Spleen (tissue), 11 donors: ENCODE measurements around the gene ATP10D. TPM values are rescaled to one million over a fixed set of nuclear protein-coding genes. Genes with fewer than 3 reads are reported as not detected.

Experiments
- DNase-seq: peaks from one replicate; pipeline ENCODE4 v3.0.0-alpha.2; 2020
- H3K27ac ChIP-seq, 8 donors: fragments of 200-600 bp; sonication (generic) in 7 of 8; 1 replicate in 4 of 8; 2 replicates in 4 of 8; pipeline versions ENCODE4 v1.5.0 to v1.8.0; 2016 to 2021; ENCODE audit warnings: inconsistent platforms in 4 of 8, mild to moderate bottlenecking in 4 of 8, moderate library complexity in 1 of 8
- H3K27me3 ChIP-seq, 7 donors: fragments of 200-600 bp; sonication (generic) in 6 of 7; replicated peaks in 1 of 7; 1 replicate in 4 of 7; 2 replicates in 3 of 7; pipeline versions ENCODE4 v1.5.0 to v1.8.0; 2016 to 2021; ENCODE audit warnings: inconsistent platforms in 3 of 7, mild to moderate bottlenecking in 1 of 7
- H3K36me3 ChIP-seq, 6 donors: fragments of 200-600 bp; sonication (generic) in 5 of 6; 1 replicate in 4 of 6; 2 replicates in 2 of 6; pipeline versions ENCODE4 v1.5.0 to v1.8.0; 2016 to 2021; ENCODE audit warnings: inconsistent platforms in 2 of 6
- H3K4me1 ChIP-seq, 6 donors: fragments of 200-600 bp; sonication (generic) in 5 of 6; 1 replicate in 3 of 6; 2 replicates in 3 of 6; pipeline versions ENCODE4 v1.5.0 to v1.8.0; 2016 to 2021; ENCODE audit warnings: inconsistent platforms in 3 of 6
- H3K4me3 ChIP-seq, 8 donors: fragments of 200-600 bp; sonication (generic) in 7 of 8; 1 replicate in 4 of 8; 2 replicates in 4 of 8; pipeline versions ENCODE4 v1.5.0 to v1.8.0; 2016 to 2021; ENCODE audit warnings: inconsistent platforms in 4 of 8, mild to moderate bottlenecking in 4 of 8, moderate library complexity in 2 of 8
- H3K9me3 ChIP-seq, 8 donors: fragments of 200-600 bp; sonication (generic) in 7 of 8; 1 replicate in 4 of 8; 2 replicates in 4 of 8; pipeline versions ENCODE4 v1.5.0 to v1.8.0; 2016 to 2021; ENCODE audit warnings: inconsistent platforms in 4 of 8
- POLR2A ChIP-seq, 3 donors: fragments of 450-650 bp; IDR thresholded peaks; one replicate each; pipeline ENCODE4 v1.5.1; 2017; ENCODE audit warnings: antibody characterized with exemption in 3 of 3, mild to moderate bottlenecking in 1 of 3
- POLR2AphosphoS5 ChIP-seq, 3 donors: sonication (generic); formaldehyde crosslinking; IDR thresholded peaks; one replicate each; pipeline ENCODE4 v1.5.1; 2017; ENCODE audit warnings: antibody characterized with exemption in 3 of 3
- WGBS, 5 donors: extraction: QIAGEN DNeasy Blood & Tissue Kit in 3 of 5; methylation state at CpG; one replicate each; pipeline versions ENCODE4 v1.1.5 to v1.1.7; 2013 to 2018; 5-methylcytosine and 5-hydroxymethylcytosine counted together
- intact Hi-C: fragments of 100-400 bp; cut with DNase I; formaldehyde crosslinking; loops from one replicate; pipeline ENCODE4 v1.15.0; 2023; ENCODE audit warnings: low total_unique reads
- polyA plus RNA-seq, 3 donors: library from polyadenylated mRNA; stranded (reverse); fragments of 200-250 nt; gene quantifications; one replicate each; pipeline ENCODE4 v1.2.1, GENCODE V29; 2013
- total RNA-seq, 7 donors: library from RNA; depleted of rRNA in 3 of 7; stranded (reverse); fragments of >200 nt in 3 of 7; fragmentation: NEBNext Ultra II Directional in 4 of 7; extraction: Animal tissue kit (Norgen Biotek cat#: 25700) in 4 of 7; gene quantifications; one replicate each; pipeline versions ENCODE4 v1.1.0 to v1.2.1, GENCODE V29; 2016 to 2021
- TF ChIP-seq, protein P1 (sequence below), 11 experiments: fragments of 200-600 bp in 7 of 11; fragments of 450-650 bp in 4 of 11; sonication (generic) in 4 of 11; IDR thresholded peaks in 8 of 11; conservative IDR thresholded peaks in 3 of 11; 1 replicate in 7 of 11; 2 replicates in 4 of 11; pipeline versions ENCODE4 v1.4.0 to v1.8.0; 2016 to 2021; ENCODE audit warnings: antibody characterized with exemption in 11 of 11, inconsistent platforms in 4 of 11, mild to moderate bottlenecking in 1 of 11
- donor health status: healthy with polysubstance abuse.
- donor health status: DM: no; HTN: no; CAD: no; lungs with moderate emphysema.
- donor health status: DM: no; HTN: no; CAD: no.
- donor health status: Bipolar disorder and iron deficiency.
- donor health status: healthy.
- donor health status: DM: no; HTN: no; CAD: no.
- donor health status: DM: yes; HTN: yes; CAD: no.

The ATP10D gene
- total and polyA plus RNA-seq, 10 donors, result 4.6 to 79.1 (median 51.2) TPM

- no peak overlapping the region for H3K27ac ChIP-seq
- intact Hi-C loops, result no loop called here
Observed at GRCh38 chr4:47505666-47506065, 20.6 kb downstream of the ATP10D start.

DNA sequence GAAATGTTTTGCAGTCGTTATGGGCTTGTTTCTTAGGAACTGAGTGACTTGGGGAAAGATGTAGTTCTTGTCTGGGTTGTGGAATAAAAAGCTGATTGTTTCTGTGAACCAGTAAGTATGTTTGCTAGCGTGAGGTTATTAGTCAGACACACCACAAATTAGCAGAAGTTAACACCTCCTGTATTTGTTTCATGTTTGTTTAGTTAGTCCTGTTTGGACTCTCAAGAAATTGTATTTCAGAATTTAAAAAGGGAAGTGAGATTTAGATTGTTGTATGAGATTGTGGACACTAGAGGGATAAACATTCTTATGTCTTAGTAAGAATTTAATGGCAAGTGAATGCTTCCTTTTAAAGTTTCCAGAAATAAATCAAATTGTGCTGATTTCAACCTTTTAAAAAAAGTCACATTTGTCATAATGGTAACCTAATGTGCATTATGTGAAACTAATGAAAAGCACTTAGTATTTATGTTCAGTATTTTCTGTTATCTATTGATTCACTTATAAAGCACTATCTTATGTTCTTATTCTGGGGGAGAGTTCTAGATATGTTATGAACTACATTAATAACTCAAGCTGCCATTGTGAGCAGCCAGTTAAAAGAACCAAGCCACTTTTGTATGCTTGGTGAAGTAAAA is 25.6 kb downstream of the ATP10D start:
- Histone ChIP-seq H3K4me1 (peaks cover 10 to 59% (median 25%) of the 10 kb centered on the region in 6 donors), H3K36me3 (peaks cover 0 to 32% (median 7%) of the 10 kb centered on the region in 6 donors), H3K4me3 (no peak overlapping the region), H3K27me3 (no peaks in the 10 kb centered on the region), H3K27ac (peak overlapping the region in 7 of 8 donors; percentile 28 to 76 (median 55)), H3K9me3 (no peaks in the 10 kb centered on the region)
- TF ChIP-seq, protein P1, sequence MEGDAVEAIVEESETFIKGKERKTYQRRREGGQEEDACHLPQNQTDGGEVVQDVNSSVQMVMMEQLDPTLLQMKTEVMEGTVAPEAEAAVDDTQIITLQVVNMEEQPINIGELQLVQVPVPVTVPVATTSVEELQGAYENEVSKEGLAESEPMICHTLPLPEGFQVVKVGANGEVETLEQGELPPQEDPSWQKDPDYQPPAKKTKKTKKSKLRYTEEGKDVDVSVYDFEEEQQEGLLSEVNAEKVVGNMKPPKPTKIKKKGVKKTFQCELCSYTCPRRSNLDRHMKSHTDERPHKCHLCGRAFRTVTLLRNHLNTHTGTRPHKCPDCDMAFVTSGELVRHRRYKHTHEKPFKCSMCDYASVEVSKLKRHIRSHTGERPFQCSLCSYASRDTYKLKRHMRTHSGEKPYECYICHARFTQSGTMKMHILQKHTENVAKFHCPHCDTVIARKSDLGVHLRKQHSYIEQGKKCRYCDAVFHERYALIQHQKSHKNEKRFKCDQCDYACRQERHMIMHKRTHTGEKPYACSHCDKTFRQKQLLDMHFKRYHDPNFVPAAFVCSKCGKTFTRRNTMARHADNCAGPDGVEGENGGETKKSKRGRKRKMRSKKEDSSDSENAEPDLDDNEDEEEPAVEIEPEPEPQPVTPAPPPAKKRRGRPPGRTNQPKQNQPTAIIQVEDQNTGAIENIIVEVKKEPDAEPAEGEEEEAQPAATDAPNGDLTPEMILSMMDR (IDR thresholded peaks at IDR 0.05 in 8 of 11, conservative IDR thresholded peaks at IDR 0.05 in 3 of 11), result peak in 6 of 11 experiments; percentile 12 to 52 (median 38)
- TF ChIP-seq POLR2AphosphoS5 (IDR thresholded peaks at IDR 0.05) (no peak), POLR2A (IDR thresholded peaks at IDR 0.05) (no peak)
- 21 to 32% (median 29%) methylated on average over 2 of the region's 2 CpGs for WGBS, 5 donors
- no peak for DNase-seq
- intact Hi-C loops, result no loop called here

More at GRCh38 chr4:47505666-47506065, 20.6 kb downstream of the ATP10D start:
- 76 to 97% (median 90%) methylated on average over 3 of the region's 3 CpGs for WGBS, 5 donors
- Histone ChIP-seq H3K27me3 (no peaks in the 10 kb centered on the region), H3K4me3 (no peak overlapping the region), H3K4me1 (peaks cover 5 to 54% (median 16%) of the 10 kb centered on the region in 6 donors), H3K36me3 (peaks cover 0 to 4% (median 0%) of the 10 kb centered on the region in 6 donors), H3K9me3 (no peaks in the 10 kb centered on the region)
- DNase-seq, result no peak
- no peak for TF ChIP-seq POLR2AphosphoS5 (IDR thresholded peaks at IDR 0.05)
- TF ChIP-seq, protein P1 (IDR thresholded peaks at IDR 0.05 in 8 of 11, conservative IDR thresholded peaks at IDR 0.05 in 3 of 11), result no peak
- TF ChIP-seq POLR2A (IDR thresholded peaks at IDR 0.05), result no peak

GRCh38 chr4:47513461-47513860 is 28.4 kb downstream of the ATP10D start:
- DNase-seq, result no peak
- WGBS, 5 donors, result 61 to 73% (median 70%) methylated on average over 1 of the region's 1 CpG
- intact Hi-C loops, result no loop called here
- H3K36me3 ChIP-seq, result peaks cover 0 to 55% (median 9%) of the 10 kb centered on the region in 6 donors
- TF ChIP-seq, protein P1 (IDR thresholded peaks at IDR 0.05 in 8 of 11, conservative IDR thresholded peaks at IDR 0.05 in 3 of 11), result no peak
- TF ChIP-seq POLR2AphosphoS5 (IDR thresholded peaks at IDR 0.05), result no peak
- no peak for TF ChIP-seq POLR2A (IDR thresholded peaks at IDR 0.05)
- peaks cover 10 to 45% (median 25%) of the 10 kb centered on the region in 6 donors for H3K4me1 ChIP-seq
- no peak overlapping the region for H3K4me3 ChIP-seq
- no peak overlapping the region for H3K27ac ChIP-seq
- no peaks in the 10 kb centered on the region for H3K27me3 ChIP-seq
- no peaks in the 10 kb centered on the region for H3K9me3 ChIP-seq

DNA sequence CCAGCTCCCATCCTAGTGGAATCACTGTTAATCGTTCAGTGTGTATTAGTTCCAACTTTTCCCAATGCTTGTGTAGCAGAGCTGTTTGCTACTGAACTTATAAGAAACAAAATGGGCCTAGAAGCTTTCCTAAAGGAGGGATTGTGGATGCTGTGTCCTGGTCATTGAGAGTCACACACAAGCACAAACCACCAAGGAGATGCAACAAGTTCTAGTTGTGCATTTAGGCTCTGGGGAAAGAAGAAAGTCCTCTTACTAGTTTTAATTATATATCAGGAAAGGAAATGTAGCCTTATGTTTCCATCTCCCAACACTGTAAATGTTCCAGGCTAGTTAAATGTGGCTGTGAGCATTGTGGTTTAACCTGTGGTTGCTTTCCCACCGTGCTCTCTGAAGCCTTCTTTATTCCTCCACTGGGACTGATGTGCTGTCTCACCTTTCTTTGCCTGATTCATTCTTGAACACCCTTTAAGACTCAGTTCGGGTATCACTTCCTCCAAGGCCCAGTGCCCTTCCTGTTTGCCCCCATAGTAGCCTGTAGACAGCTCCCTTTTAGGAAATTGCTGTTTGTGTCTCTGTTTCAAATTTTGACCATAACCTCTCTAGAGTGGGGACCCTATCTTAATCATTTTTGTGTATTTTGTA is 34.3 kb downstream of the ATP10D start:
- Histone ChIP-seq H3K36me3 (peaks cover 0 to 69% (median 22%) of the 10 kb centered on the region in 6 donors), H3K27me3 (no peaks in the 10 kb centered on the region), H3K4me1 (peaks cover 4 to 18% (median 9%) of the 10 kb centered on the region in 6 donors), H3K4me3 (no peak overlapping the region), H3K27ac (peak overlapping the region in 3 of 8 donors; percentile 14 to 47 (median 23)), H3K9me3 (no peaks in the 10 kb centered on the region)
- WGBS, 5 donors, result 42 to 53% (median 44%) methylated on average over 3 of the region's 3 CpGs
- DNase-seq, result no peak
- no peak for TF ChIP-seq POLR2AphosphoS5 (IDR thresholded peaks at IDR 0.05)
- TF ChIP-seq, protein P1 (IDR thresholded peaks at IDR 0.05 in 8 of 11, conservative IDR thresholded peaks at IDR 0.05 in 3 of 11), result no peak
- no peak for TF ChIP-seq POLR2A (IDR thresholded peaks at IDR 0.05)
- intact Hi-C loops, result no loop called here
